Raji (cell line): ENCODE measurements around the gene POU2F1.

ENCODE experiments used
- POLR2A ChIP-seq: IDR thresholded peaks from 2 replicates; pipeline ENCODE4 v1.6.1; 2011; ENCODE audit warnings: low read depth, low read length, control low read depth; ENCODE audit not compliant: insufficient read depth

The POU2F1 gene

DNA sequence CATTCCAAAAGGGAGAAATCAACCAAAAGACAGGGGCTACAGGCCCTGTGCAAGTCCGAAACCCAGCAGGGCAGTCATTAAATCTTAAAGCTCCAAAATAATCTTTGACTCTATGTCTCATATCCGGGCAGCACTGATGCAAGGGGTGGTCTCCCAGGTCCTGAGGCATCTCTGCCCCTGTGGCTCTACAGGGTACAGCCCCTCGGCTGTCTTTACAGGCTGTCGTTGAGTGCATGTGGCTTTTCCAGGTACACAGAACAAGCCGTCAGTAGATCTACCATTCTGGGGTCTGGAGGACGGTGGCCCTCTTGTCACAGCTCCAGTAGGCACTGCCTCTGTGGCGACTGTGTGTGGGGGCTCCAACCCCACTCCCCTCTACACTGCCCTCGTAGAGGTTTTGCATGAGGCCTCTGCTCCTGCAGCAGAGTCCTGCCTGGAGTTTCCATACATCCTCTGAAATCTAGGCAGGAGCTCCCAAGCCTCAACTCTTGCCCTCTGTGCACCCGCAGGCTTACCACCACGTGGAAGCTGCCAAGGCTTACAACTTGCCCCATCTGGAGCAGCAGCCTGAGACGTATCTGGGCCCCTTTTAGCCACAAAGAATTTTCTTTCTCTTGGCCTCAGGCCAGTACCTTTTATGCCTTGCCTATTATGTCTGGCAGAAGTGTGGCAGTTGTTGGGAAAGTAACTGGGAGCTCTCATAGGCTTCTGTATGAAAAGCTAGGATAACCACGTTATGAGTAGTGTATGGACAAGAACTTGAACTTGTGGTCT, 52.5 kb downstream of the POU2F1 start:
- no peak for TF ChIP-seq POLR2A

DNA sequence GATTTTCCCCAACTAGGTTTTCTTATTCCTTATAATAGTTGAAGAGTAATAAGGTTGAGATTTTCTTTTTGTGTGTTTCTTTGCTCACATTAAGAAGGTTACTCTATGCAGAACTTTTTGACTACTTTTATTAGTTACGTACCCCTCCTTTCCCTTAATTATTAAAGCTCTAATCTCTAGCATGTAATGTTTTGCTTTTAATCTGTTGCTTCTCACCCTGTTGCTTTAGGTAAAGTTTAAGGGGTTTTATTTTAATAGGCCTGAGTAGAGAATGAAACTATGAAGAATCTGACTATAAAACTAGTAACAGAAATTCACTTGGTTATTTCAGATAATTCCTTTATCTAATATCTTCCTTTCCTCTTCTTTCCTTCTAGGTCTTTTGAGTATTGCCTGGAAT, 53.4 kb downstream of the POU2F1 start:
- no peak for TF ChIP-seq POLR2A

- TF ChIP-seq POLR2A, result no peak
Observed at GRCh38 chr1:167276969-167277368, 56.3 kb downstream of the POU2F1 start.

DNA sequence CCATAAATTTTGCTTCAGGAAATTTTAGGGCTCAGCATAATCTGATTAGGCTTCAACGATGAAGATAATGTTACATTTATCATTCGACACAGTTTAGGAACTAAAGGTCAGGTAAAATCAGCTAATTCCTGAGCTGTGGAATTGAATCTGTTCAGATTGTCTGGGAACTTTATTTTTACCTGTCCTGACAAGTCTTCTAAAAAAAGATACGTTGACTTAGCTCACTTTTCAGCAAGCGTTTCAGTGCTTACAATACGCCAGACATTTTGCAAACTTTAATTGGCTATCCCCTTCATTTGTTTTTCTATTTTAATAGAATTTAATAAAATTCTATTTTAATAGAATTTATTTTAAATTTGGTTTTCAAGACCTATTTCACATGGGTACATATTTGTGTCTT, 57.8 kb downstream of the POU2F1 start:
- no peak for TF ChIP-seq POLR2A

DNA sequence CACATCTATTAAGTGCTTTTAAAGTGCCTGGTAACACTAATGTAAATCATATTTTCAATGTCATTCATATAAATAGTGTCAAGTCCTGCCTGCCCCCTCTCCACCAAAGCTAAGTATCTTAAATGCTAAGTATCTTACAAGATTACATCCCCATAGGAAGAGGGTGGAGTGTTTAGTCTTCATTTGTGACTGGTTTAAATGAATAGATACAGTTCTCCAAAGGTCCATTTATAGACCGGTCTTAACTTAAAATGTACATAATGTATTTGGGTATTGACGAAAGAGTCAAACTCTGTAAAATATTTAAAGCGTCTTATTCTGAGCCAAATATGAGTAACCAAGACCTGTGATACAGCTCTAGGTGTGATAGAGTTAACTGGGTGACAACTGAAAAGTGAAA, 60.2 kb downstream of the POU2F1 start:
- TF ChIP-seq POLR2A, result no peak

- no peak for TF ChIP-seq POLR2A
Observed at GRCh38 chr1:167288390-167289074, 67.8 kb downstream of the POU2F1 start.

GRCh38 chr1:167289075-167289442, 68.4 kb downstream of the POU2F1 start:
- TF ChIP-seq POLR2A, result no peak

GRCh38 chr1:167289966-167290365, 69.3 kb downstream of the POU2F1 start:
- no peak for TF ChIP-seq POLR2A

- no peak for TF ChIP-seq POLR2A
Observed at GRCh38 chr1:167291539-167292185, 71.0 kb downstream of the POU2F1 start.

GRCh38 chr1:167292216-167292615, 71.5 kb downstream of the POU2F1 start:
- no peak for TF ChIP-seq POLR2A

- no peak for TF ChIP-seq POLR2A
Observed at GRCh38 chr1:167293057-167293456, 72.4 kb downstream of the POU2F1 start.

GRCh38 chr1:167294528-167294927, 73.8 kb downstream of the POU2F1 start:
- no peak for TF ChIP-seq POLR2A

DNA sequence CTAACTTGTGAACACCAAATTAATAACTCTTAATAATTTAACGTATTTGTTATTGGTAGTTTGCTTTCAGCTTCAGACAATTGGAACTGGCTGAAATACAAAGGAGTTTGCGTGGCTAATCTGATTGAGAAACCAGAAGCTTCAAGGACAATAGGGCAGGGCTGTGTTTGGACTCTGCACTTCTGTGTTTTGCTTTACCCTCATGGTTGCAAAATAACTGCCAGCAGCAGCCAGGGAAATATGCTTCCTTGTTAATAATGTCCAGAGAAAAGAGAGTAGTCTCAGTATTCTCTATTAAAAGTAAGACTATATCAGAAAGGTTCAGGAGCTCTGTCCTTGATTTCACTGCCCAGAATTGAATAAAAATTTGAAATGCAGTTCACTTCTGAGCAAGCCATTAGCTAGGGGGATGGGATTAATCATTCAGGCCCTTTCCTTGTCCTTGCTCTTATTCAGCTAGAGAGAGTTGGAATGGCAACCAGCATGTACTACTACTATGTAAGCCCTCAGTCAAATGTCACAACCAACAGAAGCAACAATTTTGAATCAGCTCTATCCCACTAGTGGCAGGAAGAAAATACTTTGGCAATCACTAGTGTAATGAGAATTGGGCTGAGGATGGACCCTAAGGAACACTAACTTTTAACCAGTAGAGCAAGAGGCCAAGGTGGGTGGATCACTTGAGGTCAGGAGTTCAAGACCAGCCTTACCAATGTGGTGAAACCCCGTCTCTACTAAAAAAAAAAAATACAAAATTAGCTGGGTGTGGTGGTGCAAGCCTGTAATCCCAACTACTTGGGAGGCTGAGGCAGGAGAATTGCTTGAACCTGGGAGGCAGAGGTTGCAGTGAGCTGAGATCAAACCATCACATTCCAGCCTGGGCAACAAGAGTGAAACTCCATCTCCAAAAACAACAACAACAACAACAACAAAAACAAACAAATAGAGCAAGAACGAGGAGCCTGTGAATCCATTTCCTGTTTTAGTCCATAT, 76.8 kb downstream of the POU2F1 start:
- TF ChIP-seq POLR2A, result no peak

DNA sequence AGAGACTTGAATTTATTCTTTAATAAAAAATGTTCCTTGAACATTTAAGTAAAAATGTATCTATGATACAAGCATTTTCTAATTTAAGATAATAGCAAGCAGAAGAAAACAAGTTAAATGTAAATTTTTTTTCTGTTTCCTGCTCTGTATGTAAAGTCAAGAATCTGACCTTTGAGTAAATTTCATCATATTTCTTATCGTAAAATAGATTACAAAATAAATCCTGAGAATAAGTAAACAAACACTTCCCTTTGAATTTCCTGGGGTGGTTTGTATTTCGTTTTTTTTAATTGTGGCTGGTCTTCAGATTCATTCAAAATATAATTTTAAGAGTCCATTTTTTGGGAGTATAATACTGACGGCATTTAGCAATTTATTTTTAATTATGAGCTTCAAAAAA, 77.6 kb downstream of the POU2F1 start:
- TF ChIP-seq POLR2A, result no peak

DNA sequence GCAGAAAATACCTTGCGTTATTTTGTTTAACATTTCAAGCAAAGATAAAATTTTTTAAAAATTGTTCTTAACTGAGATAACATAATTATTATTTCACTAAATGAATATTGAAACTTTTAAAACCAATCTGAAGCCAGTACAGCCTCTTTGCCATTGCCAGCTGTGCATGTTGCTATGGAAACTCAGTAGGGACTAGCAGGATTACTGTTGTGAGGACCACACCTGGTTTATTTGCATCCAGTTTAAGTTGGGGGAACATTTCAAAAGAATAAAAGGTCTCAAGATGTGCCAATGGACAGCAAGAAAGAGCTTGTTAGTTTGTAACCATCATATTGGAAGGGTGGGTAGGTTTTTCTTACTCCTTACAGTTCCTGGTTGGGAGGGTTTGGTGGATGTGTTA, 80.7 kb downstream of the POU2F1 start:
- no peak for TF ChIP-seq POLR2A

DNA sequence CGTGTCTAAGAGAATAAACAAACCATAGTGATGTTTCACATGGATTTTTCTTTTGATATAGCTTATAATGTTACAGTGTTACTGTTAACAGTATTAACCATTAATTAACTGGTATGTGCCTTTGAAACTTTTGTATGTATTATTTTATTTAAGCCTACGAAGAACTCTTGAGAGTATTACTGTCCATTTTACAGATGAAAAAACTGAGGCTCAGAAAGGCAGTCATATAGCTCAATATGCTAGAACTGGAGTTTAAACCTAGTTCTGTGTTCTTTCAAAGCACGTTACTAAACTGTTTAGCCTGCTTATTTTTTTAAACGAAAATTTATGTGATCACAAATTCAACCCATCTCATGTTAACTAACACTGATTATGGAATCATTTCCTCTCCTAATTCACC, 83.5 kb downstream of the POU2F1 start:
- TF ChIP-seq POLR2A, result no peak
